Stimulated activated CD8-positive, alpha-beta memory T cell treated with anti-CD3 and anti-CD28 coated beads, Interleukin-4, amount 100 ng/mL, for 48 hours (primary cell): ENCODE data around the gene C13orf46.

ENCODE experiments used
- DNase-seq: peaks from one replicate; pipeline ENCODE4 v3.0.0-alpha.2; 2020

C13orf46 gene

DNA sequence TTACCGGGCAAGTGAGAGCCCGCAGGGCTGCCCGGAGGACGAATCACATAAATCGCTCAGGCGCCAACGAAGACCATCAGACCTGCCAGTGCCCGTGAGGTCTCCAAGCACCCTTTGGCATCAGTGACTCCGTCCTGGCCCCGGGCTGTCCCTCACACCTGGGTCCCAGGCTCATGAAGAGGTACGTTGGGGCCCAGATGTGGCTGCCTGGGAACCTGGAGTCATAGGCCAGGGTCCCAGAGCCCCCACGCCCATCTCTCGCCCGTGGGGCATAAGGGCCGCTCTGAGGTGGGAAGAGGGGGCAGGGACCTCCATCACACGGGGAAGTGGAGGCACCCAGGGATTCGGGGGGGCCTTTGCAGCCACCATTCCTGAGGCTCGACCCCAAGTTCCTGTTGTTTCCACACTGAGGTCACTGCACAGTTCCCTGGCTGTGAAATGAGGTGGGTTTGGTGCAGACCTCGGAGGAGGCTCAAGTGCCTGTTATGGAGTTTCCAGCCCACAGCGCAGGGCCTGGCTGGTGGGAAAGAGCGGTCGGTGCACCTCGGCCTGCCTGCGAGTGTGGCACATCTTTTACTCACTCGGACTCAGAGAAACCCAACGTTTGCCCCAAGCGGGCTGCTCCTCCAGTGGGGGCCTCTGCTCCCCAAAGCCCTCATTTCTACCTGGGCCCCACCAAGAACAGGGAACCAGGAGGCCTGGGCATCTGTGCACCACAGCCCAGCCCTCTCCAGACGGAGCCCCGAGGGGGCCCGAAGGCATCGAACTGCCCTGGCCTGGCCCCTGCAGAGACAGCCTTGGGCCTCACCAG, 35.9 kb upstream of the C13orf46 start:
- DNase-seq: no peak

DNA sequence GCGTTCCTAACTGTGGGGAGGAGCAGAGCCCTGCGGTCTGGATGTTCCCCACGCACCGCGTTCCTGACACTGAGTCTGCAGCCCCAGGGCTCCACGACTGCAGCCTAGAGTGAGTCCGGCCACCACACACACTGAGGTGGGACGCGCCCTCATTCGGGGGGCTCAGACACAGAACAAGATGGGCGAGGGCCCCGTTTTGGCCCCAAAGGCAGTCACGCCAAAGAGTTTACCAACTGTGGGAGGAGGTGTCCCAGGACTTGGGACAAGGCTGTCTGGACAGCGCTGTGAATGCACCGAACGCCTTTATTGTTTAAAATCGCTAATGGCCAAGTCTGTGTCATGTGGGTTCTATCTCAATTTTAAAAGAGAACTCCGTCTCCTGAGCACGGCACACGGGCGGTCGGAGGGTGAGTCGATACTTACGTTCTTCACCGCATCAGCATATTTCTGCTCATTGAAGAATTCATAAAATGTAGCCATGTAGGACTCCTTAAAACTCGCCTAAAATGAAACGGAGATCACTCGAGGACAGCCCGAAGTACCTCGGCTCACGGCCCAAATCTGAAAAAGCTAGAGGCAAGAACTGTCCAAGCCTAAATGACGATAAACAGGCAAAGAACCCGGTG, 35.2 kb upstream of the C13orf46 start:
- DNase-seq: no peak

DNA sequence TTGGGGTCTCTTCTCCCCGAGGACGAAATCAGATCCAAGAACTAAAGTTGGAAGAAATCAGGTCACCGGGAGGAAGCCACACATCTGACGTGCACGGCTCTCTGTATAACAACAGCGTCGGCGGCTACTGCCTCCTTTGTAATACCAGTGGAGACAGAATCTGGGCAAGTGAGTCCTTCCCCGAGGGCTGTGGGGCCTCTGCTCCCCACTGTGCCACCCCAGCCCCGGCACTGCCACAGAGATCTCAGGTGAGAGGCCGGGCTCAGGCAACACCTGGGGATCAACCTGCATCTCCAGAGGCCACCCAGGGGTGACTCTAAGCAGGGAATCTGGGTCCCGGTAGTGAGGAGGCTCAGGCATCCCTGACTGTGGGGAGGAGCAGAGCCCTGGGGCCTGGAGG, 33.7 kb upstream of the C13orf46 start:
- DNase-seq: no peak

DNA sequence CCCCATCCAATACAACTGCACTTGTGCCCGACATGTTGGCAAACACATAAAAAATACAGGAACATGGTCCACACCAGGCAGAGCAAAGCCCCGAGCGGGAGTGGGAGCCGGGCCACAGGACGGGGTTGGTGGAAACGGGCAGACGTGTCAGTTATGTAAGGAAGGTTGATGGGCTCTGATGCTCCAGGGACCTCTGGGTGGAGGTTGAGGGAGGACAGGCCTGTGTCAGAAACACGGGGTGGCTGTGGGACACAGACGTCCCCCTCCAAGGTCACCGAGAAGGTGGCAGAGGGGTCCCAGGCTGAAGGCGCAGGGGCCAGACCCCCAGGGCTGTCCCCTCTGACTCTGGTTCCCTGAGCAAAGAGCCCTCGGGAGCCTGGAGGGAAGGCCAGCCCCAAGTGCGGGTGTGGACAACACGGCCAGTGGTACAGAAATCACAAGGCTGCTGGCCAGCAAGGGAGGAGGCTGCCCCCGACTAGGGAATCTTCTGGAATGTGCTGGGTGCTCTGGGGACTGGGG, 31.4 kb upstream of the C13orf46 start:
- no peak for DNase-seq

DNA sequence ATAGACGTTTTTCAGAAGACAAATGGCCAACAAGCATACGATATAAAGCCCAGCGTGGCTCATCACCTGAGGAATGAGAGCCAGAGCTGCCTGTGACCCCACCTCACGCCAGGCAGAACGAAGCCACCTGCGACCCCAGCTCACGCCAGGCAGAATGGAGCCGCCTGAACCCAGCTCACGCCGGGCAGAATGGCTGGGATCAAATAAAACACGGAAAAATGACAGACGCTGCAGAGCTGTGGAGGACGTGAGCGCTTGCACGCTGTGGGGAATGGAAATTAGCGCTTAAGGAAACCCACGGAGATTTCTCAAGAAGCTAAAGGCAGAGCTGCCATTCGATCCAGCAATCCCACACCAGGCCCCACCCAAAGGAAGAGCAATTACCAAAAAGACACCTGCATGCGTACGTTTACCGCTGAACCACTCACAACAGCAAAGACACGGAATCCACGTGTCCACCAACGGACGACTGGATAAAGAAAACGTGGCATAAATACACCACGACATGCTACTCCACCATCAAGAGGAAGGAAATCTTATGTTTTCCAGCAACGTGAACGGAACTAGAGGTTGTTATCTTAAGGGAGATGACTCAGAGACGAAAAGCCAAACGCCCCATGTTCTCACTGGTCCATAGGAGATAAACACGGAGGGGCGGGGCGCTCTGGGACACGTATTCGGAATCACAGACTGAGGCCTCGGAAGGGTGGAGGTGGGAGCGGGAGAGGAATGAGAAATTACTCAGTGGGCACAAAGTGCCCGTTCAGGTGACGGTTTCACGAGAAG, 30.7 kb upstream of the C13orf46 start:
- DNase-seq: no peak

DNA sequence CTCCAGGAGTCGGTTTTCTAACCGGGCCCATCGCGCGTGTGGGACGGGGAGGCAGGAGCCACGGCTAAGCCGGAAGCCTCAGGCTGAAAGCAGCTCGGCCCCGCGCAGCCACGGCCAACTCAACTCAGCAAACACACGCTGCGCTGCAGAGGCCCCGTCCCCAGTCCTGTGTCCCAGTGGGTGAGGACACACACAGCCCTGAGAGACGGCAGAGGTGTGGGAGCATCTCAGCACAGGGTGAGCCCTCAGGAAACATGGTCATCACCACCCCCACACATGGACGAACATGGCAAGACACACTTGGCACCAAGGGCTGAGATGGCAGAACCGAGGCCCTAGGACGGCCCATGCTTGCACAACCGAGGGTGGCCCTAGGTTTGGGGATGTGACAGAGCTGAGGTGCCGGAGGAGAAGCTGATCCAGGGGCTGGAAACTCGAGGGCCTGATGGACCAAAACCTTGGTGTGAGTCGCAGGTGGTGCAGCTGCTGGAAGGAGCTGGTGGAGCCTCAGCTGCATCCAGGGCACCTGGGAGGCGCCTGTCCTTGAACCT, 29.0 kb upstream of the C13orf46 start:
- DNase-seq: no peak

DNA sequence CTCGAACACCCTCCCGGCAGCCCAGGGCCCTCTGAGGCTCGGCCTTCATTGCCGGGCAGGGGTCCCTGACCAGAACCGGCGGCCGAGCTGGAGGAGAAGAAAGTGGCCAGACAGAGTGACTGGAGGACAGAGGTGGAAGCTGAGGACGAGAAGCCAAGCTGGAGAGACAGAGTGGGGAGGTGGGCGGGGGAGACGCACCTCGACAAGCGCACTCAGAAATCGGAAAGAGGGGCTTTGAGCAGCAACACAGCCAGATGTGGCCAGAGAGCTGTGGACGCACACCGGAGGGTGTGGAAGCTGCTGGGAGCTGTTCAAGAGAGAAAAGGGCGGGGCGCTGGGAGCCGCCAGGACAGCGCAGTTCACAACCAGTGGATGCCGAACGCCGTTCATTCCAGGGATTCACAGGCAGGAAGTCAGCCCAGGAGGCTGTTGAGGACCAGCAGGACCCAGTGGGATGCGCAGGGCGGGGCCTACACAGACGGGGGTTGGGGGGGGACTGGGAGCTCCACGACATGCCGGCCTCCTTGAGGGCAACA, 28.2 kb upstream of the C13orf46 start:
- no peak for DNase-seq

DNA sequence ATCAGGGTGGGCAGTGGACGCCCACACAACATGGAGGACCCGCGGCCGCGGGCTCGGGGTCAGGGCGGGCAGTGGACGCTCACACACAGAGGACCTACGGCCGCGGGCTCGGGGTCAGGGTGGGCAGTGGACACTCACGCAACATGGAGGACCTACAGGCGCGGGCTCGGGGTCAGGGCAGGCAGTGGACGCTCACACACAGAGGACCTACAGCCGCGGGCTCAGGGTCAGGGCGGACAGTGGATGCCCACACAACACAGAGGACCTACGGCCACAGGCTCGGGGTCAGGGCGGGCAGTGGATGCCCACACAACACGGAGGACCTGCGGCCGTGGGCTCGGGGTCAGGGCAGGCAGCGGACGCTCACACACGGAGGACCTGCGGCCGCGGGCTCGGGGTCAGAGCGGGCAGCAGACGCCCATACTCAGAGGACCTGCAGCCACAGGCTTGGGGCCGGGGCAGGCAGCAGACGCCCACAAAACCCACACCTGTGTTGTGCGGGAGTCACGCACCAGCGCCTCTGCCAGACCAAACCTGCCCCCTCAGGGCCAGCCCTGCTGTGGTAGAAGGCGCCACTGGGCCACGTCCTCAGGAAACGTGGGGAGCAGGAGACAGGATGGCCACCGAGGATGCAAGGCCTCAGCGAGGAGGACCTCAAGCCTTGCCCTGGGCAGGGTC, 27.6 kb upstream of the C13orf46 start:
- DNase-seq: no peak

DNA sequence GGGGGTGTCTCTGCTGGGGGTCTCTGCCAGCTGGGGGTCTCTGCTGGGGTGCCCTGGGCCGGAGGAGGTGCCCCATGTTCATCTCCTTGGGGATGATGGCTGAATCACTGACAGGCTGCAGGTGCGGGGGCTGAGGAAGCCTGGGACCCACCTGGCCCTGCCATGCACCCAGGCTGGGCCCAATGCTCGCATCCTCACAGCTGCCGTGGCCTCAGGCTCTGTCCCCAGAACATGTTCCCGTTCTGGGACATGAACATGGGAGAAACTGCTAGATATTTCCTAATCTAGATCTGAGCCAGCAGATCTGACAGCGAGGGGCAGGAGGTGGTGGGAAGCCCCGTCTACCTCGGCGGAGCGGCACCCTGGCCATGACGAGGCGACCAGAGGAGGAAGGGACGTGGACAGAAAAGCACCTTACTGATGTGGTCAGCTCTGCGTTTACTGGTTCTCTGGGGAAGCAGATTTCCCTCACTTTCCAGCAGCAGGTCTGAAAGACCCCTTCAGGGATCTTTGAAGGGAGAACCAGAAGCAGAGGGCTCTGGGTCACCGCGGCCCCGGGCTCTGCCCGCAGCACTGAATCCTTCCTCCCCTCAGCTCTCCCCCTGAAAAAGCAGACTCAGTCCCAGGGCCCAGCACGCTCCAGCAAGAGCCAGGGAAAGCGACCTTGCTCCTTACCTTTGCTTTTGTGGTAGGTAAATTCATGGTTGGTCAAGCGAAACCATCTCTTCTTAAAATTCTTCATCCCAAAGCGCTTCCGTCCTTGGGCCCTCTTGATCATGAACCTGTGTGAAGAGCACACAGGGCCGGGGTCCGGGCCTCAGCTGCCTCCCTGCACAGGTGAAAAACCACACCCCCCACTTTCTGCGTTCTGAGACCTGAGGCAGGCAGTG, 26.5 kb upstream of the C13orf46 start:
- DNase-seq: no peak

DNA sequence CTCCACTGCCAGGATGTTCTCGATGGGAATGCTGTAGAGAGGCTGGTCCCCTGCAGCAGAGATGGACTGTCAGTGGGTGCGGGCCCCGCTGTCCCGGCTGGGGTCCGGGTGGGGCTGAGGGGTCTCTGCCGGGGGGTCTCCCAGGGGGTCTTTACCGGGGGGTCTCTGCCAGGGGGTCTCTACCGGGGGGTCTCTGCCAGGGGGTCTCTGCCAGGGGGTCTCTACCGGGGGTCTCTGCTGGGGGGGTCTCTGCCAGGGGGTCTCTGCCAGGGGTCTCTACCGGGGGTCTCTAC, 25.7 kb upstream of the C13orf46 start:
- no peak for DNase-seq

DNA sequence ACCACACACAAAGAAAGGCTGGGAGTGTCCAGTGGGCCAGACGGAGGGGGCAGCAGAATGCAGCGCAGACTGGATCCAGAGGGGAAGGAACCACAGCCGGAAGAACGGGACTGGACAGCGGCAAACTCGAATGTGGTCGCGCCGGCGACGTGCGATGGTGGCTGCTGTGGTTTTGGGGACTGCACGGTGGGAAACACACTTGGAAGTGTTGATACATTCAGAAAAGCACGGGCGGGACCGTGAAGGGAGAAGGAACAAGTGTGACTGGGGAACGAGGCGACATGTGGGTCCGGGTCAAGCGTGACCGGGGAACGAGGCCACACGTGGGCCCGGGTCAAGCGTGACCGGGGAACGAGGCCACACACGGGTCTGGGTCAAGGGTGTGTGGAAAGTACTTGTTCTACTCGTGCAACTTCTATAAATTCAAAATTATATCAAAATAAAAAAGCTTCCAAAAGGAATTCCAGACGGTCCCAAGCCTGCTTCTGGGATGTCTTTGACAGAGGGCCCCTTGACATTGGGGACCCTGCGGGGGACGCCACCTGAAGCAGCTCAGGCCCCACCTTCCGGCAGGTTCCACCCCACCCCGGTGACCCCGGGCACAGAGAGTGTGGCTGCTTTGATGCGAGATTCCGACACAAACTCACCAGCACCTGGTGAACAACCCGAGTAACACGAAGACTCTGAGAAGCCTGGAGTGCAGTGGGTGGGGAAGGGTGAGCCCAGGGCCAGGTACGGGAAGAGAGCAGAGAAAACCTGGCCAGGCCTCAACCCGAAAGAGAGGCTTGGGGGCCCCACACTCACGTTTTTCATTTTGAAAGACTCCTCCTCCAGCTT, 25.1 kb upstream of the C13orf46 start:
- no peak for DNase-seq

DNA sequence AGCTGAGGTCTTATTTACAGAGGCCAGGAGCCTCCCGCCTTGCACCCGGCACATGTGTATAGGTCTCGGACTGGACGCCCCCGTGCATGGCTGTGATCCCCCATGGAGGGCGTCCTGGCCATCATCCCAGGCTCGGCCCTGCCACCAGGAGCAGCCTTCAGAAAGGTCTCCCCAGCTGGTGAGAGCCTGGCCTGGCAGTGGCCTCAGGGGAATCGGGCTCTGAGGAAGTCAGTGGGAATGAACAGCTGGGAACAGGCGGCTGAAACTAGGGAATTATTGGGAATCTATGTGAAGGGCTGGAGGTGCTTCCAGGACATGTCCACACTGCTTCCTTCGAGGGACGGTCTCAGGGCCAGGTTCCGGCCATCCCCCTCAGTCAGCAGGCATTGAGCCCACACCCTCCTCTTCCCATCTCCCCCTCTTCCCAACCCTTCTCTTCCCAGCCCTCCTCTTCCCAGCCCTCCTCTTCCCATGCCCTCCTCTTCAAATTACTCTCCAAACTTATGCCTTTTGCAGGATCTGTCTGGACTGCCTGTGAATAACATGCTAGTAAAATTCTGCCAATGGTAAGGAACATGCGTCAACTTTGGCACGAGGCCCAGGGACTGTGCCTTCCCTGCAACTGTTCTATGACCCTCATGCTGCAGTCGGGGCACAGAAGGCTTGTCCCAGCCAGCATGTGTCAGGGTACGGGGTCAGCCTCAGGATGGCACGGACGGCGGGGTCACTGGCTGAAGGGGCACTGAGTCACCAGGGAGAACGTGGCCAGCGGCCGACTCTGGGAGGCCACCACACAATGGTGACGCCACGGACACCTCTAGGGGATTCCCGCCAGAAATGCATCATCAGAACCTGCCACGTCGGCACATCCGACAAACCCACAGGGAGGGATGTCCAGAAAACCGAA, 24.2 kb upstream of the C13orf46 start:
- no peak for DNase-seq

DNA sequence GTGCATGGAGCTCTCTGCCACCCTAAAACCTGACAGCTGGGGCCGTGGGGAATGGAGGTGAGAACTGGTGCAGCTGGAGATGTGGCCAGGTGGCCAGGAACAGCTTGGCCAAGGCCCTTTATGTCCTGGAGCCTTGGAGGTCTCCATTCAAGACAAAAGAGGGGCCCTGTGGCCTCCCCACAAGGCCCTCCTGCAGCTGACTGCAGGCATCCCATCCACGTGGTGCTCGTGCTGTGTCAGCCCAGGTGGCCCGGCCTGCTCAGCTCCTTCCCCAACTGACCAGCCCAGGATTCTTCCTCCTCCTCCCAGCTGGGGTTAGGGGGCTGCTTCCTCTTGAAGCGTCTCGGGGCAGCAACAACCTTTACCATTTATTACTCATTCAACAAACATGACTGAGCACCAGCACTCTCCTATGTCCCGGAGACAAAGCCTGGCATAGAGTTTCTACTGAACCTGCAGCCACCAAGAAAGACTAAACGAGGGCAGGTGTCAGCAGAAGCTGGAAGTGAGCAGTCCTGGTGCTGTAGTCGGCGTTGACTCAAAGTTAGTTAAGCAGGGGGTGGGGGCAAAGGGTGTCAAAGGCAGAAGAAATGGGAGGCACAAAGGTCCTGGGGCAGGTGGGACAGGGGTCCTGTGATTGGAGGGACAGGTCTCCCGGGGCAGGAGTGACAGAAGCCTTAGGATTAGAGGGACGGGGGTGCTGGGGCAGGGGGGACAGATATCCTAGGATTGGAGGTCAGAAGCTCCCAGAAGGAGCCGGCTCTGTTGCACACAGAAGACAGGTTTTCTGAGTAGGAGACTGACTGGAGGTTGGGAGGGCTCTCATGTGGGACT, 23.3 kb upstream of the C13orf46 start:
- no peak for DNase-seq

DNA sequence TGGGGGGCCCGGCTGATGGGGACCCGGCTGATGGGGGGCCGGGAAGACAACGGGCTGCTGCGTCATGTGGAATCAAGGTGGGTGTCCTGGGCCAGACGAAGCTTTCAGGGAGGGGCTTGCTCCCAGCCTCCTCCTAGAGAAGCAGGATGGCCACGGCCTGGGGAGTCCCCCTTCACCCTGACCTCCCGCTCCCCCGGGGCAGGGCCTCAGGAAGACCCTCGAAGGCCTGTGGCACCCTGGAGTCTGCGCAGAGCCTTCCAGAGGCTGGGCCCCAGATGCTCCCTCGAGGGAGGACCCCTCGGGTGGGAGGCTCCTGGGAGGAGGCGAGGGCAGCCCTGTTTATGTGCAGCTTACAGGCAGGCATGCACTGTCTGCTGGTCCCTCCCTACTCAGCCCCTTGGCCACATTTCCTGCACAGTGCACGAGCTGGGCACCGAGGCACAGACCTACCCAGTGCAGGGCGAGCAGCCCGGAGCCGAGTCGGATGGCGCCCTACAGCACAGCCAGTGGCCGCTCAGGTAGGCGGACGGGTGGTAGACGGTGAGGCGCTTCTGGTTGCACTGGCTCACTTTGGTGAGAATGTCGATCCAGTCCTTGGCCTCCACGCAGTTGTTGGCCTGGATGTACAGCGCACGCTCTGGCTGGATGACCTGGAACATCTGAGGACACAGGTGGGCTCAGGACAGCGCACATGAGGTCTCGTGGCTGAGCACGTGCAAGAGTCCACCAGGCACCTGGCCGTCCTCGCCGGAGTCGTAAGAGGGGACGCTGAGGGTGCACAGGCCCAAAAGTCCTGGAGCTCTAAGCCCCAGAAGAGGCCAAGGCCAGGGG, 22.4 kb upstream of the C13orf46 start:
- DNase-seq: no peak

DNA sequence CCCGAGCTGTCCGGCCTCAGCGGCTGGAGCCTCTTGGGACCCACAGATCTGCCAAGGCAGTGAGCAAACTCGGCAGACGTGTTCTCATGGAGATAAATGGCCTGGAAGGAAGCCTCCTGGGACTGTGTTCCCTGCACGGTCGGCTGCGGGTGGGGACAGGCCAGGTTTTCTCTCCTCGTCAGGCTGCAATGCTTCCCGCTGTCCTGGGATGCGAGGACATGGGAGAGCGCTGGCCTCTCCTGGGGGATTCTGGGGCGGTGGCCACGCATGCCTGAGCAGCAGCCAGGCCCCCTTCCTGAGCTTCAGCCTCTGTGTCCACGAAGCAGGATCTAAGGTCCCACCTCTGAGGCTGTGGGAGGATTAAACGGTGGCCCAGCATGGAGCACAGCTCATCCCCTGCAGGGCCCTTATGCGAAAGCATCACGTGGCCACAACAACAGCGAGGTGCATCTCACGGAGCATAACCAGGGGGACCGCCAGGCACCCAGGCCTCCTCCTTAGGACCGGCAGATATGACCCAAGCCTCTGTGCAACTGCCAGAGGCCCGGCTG, 21.2 kb upstream of the C13orf46 start:
- DNase-seq: no peak

DNA sequence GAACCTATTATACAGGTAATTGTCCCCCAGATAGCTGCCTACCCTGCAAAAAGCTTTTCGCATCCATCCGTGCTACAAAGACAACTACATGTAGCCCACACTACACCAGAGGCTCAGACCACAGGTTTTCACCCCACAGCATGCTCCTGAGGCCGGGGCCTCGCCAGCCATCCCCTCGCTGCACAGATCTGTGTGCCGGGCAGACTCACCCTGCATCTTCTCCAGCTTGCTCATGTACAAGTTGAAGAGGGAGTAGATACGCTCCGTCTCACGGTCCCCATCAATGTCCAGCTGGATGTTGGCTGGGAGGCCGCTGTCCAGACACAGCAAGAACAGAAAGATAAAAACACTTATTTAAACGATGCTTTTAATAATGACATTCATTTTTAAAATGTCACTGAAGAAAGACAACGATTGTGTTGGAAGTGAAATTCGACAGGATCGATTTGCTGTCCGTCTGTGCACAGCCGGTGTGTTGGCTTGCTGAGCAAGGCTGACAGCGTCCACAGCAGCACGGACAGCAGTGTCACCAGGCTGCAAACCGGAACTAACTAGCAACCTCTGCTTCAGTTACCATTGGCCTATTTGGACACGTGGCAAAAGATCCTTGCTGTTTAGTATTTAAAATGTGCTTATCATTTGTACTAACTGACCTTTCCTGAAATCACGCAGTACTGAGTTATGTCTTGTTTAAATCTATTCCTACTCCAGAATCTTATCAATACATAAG, 18.6 kb upstream of the C13orf46 start:
- DNase-seq: no peak
